HG02938 (cell line): ENCODE results near the gene LARP4B.

Experiments
- ATAC-seq: cut with Tn5 transposase; IDR thresholded peaks from one replicate; pipeline ENCODE4 v1.9.1; 2021; ENCODE audit warnings: mild to moderate bottlenecking, moderate library complexity; ENCODE audit not compliant: unreplicated experiment

Gene LARP4B

DNA sequence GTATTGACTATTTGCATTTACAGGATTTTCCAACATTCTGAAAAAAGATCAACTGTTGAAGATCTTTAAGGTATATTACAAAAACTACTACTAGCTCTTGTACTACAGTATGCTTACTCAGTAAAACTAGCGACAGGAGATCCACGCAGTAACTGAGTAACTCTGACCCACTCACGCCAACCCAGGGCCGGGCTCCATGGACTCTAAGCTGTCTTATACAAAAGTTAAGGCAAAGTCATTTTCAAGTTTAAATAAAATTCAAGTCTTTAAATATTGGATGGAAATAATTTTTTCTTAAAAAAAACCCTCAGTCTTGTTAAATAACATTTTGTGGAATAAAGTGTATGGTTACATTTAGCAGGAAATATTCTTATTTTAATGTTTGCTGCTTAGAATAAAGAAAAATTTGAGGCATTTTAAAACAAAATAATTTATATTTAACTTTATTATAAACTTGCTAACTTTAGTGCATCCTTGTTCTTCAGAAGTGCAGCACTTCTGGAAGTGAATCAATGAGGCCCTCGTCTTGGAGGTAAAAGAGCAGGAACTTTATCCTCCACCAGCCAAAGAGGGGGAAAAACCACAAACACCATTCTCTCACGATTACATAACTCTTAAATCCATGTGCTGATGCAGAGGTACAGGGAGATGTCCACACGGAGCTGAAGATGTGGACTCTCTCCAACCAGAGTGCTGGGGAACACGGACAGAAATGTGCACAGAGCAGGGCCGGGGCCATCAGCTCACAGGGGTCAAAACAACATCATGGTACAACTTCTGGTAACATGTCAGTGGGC, 119.9 kb downstream of the LARP4B start:
- ATAC-seq, result no peak

DNA sequence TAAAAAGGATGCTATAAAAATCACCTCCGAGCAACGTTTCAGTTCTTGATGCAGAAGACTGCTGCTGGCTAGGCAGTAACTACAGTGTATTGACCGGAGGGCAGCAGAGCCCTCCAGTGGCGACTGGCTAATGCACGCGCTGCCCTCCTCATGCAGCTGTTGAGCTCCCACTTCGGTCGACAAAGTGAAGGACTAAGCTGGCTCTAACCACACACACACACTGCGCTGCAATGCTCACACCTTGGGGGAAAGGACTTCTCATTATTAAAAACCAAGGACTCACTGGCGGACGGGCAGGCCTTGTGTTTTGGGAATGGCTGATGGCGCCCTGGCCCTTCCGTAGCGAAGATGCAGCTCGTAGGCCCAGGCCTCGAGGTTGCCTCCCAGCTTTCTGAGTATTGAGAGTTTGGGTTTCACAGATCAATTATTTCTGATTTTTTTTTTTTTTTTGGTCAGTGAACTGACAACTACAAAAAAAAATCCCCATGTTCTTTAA, 121.1 kb downstream of the LARP4B start:
- no peak for ATAC-seq

DNA sequence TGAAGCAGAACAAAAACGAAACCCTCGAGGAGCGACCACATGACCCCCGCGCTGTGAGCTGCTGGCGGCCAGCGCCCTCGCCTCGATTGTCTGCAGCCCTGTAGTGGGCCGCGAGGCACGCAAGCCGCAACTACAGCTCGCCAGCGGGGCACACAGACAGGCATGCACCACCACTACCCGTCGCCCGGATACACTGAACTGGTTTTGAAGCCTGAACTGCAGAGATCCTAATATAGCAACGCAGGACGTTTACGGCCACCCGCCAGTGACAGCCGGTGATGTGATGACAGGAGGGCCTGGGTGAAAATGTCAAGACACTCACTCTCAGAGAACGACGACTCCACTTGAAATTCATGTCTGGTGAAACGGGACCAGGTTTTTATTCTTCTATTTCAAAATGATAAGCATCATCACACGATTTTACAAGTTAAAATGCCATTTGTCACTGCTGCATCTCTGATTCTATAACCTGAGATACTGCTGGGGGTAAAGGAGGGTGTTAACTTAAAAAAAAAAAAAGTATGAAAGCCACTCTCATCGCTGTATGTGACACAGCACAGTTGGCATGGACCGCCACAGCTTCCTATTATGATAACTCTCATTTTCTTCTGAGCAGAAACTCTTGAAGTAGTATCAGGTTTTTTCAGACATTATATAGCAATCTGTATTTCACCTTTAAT, 121.7 kb downstream of the LARP4B start:
- no peak for ATAC-seq

DNA sequence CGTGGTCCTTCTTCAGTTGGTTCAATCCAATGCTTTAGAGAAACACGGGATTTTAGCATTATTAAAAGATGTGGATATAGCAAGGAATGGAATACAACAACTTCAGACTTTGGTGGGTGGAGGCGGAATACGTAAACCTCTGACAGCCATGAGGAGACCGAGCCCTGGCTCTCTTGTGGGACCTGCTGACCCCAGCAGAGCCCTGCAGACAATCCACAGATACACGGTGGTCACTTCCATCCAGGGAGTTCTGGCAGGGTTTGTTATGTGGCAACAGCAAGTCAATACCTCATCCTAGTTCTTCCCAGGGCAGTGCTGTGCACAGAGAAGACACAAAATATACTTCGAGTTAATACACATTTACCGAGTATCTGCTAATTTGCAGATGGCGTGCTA, 123.5 kb downstream of the LARP4B start:
- no peak for ATAC-seq

DNA sequence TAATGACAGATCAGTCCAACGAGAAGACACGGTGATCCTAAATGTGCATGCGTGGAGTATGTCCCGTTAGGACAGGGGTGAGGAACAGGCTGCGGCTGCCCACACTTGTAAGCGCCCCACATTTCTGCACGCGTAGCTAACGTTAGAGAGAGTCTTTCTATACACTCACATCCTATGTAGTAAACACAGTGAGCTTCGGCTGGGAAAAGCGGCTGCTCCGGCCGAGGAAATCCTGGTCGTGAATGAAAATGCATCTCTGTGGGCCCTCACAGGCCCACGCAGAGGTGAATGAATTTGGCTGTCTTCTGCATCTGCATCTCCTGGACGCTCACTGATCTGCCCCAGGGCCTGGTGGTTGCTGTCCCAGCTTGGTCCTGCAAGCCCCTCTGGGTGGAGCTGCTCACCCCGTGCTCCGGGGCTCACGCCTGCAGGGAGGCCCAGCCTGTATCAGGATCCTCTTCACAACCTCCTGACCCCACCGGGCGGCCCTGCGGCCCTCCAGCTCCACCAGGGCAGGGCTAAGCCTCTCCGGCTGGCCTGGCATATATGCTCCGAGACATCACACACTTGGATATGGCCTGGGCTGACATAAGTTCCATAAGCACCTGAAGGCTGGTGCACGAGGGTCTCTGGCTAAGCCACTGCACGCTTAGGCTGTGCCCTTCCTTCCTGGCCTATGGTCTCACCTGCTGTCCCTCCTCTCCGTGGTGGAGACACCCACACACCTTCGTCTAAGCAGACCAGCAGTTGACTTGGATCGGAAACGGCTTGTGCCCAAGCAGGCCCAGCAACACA, 124.1 kb downstream of the LARP4B start:
- ATAC-seq, result no peak

DNA sequence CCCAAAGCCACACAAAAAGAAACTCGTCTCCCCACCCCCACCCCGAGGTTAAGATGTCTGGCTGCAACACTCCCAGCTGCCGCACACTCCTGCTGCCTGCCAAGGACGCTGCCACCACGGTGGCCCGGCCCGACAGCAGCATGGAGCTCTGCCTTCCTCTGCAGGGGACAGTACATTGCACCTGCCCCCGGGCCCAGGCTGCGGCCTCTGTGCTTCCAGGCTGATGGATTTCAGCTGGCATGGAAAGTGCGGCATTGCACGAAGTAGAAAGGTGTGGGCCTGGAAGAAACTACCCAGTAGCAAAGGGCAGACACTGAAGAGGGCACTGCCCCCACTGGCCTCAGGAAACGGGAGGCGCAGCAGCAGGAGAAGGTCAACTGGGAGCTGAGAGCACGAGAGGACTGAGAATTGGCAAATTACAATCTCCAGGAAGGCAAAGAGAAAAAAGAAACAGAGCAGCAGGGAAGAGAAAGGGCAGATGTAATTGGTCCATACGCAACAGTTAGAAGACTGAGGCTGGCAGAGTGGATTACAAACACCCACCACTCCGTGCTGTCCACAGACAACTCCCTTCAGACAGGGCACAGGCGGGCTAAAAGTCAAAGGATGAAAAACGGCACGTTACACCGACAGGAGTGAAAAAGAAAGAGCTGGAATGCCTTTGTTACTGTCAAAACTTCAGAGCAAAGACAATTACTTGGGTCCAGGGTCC, 124.9 kb downstream of the LARP4B start:
- ATAC-seq, result no peak

DNA sequence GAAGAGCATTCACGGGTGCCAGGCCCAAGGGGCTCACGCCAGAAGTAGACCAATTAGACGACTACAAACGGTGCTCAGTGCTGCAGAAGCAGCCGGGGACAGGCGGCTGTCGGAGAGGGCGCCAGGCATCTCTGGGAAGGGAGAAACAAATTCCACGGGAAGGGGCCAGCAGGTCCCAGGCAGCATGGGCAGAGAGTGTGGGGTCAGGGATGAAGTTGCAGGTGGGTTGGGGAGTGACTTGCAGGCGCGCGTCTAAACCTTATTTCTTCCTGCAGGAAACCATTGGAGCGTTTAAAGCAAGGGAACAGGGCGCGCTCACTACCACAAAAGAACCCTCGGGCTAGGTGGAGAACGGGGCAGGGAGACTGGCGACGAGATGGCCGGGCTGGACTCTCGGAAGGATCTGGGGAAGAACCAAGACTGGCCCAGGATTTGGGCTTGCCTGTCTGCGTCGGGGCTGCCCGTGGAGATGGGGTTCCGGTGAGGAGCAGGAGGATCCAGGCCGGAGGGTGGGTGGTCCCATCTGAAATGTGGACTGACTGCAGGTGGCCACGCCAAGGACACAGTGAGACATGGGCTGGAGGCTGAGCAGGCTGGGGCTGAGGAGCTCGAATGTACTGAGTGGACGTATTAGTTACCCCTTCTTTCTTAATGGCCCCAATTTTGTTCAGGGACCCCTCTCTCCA, 125.7 kb downstream of the LARP4B start:
- no peak for ATAC-seq

DNA sequence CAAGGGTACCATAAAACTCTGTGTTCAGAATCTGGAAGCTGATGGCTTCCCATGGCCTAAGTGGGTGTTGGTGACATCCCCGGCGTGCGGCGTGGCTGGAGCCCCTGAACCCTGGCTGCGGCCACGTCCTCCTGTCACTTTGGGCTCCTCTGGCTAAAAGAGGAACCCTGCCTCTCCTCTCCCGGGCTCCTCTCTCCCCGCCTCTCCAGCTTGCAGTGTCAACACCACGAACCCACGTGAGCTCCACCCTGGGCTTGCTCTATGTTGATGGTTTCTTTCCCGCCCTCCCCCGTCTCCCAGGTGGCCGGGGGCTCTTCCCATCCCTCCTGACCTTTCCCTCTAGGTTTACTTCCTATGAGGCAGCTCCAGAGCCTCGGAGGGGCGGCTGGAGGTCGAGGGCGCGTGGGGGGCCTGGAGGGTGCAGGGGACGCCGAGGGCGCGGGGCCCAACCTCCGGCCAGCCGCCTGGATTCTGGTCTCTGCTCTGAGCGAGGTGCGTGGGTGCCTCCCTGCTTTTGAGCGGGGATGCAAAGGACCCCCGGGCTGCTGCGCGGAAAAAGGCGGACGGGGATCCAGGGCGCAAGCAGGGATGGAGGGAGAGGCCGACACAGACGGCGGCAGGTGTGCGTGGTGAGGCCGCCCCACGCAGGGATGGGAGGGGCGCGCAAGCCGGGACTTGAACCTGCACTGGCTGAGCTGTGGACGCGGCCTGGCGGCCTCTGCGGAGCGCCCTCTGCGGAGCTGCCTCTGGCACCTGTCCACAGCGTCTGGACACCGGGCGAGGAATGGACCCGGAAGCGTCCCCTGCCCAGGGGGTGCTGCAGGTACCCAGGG, 126.5 kb downstream of the LARP4B start:
- no peak for ATAC-seq

DNA sequence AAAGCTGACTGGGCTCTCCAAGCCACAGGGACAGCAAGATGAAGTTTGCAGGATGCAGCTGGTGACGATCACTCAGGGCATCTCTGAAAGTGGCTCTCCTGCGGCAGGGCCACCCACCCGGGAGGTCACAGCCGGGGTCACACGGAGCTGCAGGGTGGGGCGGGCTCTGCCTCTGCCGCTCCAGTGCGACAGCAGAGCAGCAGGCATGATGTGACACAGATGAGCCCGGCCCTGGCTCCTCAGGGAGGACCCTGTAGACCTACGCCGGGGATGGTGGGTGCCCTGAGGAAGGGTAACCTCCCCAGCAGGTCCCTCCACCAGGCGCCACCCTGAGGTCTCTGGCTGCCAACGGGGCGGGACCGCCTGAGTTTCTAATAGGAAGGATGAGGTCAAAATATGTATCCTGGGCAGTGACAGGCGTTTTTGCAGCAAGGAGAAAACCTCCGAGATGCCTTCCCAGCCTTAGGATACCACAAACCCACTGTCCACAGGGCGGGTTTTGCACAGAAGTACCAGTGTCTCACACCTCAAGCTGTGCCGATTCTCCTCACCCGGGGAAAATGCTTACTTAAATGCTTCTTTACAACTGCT, 127.2 kb downstream of the LARP4B start:
- ATAC-seq, result no peak

DNA sequence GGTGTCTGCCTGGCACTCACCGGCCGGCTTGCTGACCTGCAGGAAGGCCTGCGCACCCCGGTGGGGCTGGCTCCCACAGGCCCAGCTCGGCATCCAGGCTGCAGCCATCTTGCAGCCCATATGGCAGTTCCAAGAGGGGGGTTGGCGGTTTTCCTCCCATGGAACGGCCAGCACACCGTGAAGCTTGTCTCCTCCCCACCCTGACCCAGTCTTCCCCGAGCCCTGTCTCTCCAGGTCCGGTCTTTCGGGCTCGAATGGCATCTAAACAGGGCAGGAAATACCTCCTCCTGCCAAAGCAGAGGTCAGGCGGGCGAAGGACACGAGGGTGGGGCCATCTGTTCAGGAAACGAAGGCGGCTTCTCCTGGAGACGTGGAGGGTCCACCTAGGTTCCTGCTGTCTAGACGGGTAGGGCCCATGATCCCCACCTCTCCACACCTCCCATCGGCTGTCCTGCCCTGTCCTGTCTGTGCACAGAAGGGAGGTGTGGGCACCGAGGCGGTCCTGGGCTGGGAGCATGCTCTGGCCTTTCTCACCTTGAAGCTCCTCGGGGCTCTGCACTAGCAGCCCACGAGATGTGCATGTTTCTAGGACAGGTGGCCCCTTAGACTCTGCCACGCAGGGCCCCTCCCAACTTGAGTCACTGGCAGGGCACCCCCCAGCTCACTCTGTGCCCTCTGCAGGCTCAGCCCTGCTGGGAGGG, 128.3 kb downstream of the LARP4B start:
- ATAC-seq, result no peak

DNA sequence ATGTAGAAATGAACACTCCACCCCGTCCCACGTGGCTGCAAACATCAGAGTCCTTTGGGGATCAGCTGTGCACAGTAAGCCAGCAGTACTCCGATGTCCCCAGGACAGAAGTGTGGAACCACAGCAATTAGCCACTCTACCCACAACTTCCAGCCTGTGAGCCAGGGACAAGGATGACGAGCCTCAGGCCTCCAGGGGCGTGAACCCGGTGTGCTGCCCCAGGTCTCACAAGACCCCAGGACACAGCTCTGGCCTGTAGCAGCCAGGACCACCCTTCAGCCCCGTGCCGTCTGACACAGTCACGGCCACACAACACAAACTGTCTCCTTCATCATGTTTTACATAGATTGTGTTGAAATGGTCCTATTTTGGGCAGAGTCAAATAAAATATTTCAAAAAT, 129.0 kb downstream of the LARP4B start:
- ATAC-seq, result no peak

DNA sequence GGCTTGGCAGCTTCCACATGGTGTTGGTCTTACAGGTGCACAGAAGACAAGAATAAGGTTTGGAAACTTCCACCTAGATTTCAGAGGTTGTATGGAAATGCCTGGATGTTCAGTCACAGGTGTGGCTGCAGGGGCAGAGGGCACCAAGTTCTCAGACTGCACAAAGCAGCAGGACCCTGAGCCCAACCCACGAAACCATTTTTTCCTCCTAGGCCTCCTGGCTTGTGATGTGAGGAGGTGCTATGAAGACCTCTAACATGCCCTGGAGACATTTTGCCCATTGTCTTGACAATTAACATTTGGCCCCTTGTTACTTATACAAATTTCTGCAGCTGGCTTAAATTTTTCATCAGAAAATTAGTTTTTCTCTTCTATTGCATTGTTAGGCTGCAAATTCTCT, 134.3 kb downstream of the LARP4B start:
- ATAC-seq, result no peak

DNA sequence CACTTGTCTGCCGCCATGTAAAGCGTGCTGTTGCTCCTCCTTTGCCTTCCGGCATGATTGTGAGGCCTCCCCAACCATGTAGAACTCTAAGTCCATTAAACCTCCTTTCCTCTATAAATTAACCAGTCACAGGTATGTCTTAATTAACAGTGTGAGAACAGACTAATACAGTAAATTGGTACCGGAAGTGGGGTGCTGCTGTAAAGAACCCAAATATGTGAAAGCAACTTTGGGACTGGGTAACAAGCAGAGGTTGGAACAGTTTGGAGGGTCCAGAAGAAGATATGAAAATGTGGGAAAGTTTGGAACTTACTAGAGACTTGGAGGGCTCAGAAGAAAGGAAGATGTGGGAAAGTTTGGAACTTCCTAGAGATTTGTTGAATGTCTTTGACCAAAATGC, 135.3 kb downstream of the LARP4B start:
- no peak for ATAC-seq

DNA sequence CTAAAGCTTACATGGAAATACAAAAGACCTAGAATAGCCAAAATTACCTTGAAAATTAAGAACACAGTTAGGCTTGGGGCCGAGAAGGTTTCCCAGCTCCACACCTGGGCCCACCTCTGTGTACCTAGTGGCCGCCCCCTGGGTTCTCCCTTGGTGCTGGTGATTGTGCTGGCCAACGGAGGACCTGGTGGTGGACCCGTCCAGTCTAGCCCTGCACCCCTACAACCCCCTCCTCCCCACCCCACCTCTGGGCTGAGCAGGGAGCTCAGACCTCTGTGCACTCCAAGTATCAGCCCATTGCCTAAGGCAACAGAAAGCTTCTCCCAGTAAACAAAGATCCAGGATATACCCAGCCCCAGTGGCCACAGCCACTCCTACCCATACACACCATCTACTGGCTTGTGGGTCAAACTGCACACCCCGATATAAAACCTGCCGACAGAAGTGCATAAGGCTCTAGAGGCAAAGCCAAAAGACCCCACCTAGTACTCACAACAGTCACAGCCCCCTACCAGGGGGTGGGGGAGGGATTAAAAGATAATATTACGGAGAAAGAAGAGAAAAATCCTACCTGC, 137.0 kb downstream of the LARP4B start:
- ATAC-seq, result no peak

DNA sequence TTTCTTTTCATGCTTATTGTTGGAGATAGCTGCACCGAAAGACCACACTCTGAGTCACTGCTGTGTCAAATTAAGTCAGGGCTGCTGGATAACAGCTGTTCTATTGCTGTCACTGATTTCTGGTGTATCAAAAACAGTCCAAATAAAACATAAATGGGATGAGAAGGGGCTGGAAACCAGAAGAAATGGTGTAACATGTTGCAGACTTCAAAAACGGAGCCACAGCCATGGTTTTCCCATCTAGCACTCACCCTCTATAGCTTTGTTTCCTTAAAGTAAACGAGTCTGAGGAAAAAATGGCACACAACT, 138.8 kb downstream of the LARP4B start:
- ATAC-seq, result no peak

DNA sequence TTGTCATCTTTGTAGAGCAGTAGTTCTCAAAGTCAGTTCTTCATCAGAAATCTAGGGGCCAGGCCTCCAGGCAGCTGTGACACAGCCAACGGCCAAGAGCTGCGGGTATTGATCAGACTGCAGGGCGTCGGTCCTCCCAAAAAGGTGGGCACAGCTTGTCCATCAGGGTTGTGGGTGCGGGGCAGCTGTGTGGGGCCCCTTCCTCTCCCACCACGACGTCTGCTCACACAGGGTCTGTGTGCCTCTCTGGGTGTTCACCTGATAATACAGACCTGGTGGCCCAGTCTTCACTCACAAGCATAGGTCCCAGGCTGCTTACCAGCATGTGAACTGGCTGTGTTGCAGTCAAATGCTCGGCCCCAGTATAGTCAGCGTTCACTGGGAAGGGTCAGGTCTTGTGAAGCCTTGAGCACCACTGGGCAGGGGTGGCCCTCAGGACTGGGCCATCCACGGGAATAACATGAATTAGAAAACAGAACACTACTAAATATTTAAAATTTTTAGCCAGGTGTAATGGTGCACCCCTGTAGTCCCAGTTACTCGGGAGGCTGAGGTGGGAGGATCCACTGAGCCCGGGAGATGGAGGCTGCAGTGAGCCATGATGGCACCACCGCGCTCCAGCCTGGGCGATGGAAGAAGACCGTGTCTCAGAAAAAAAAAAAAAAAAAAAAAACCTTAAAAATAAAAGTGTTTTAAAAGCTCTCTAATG, 139.3 kb downstream of the LARP4B start:
- no peak for ATAC-seq

DNA sequence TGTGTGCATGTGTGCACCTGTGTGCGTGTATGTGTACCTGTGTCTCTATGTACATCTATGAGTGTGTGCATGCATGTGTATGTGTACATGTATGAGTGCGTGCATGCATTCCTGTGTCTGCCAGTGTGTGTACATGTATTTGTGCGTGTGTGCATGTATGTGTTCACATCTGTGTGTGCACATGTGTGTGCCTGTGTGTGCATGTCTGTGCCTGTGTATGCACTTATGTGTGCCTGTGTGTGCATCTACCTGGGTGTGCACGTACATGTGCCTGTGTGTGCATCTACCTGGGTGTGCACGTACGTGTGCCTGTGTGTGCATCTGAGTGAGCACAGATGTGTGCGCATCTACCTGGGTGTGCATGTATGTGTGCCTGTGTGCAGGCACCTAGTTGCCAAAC, 139.9 kb downstream of the LARP4B start:
- ATAC-seq, result no peak
